K562 (cell line): ENCODE results near the gene PLA2R1. TPM values are rescaled to one million over a fixed set of nuclear protein-coding genes. Genes with fewer than 3 reads are reported as not detected.

Experiments
- ATAC-seq: fragments of 200-7000 bp; cut with Tn5 transposase; 3 replicates; pipeline ENCODE4 v1.9.1; 2020; ENCODE audit warnings: moderate library complexity
- BruUV-seq: library from RNA; stranded (reverse); fragments of 400-500 nt; replicated peaks from 2 replicates; lab custom pipeline; 2021; lab: Mats Ljungman, UMichigan
- CTCF ChIA-PET: fragments of 300-600 bp; formaldehyde crosslinking; extraction: SDS; loops from one replicate; lab custom pipeline; 2021; ENCODE audit warnings: low intra/inter-chr PET ratio; lab: Yijun Ruan, JAX
- POLR2A ChIA-PET: fragments of 300-600, 350-650 bp; sonication (Branson Sonifier 250); formaldehyde crosslinking; extraction: SDS; loops from one replicate; lab custom pipeline; 2021; ENCODE audit warnings: antibody characterized with exemption, inconsistent platforms; lab: Yijun Ruan, JAX
- DNase-seq, 4 experiments: peaks; one replicate each; pipeline versions ENCODE4 v3.0.0 to v3.0.0-alpha.2; 2011 to 2018; ENCODE audit warnings: low spot score in 3 of 4, mixed read lengths in 3 of 4; ENCODE audit errors: extremely low read depth in 1 of 4
- FAIRE-seq: peaks from 2 replicates; lab custom pipeline; 2011; peaks lifted over from hg19 to GRCh38; lab: Jason Lieb, UNC
- H2AFZ ChIP-seq: 2 replicates; pipeline ENCODE4 v1.6.0; 2011; ENCODE audit warnings: low read depth, low read length, control low read depth, inconsistent platforms
- H3K27ac ChIP-seq: fragments of 200-600 bp; 3 replicates; pipeline ENCODE4 v1.8.0; 2011; ENCODE audit warnings: low read depth, mild to moderate bottlenecking, control low read depth, inconsistent platforms, low read length, moderate library complexity, mixed read lengths; ENCODE audit errors: extremely low read depth
- H3K27me3 ChIP-seq, 2 experiments: fragments of 300-600 bp in 1 of 2; 2 replicates in 1 of 2; 3 replicates in 1 of 2; pipeline versions ENCODE4 v1.6.0 to v1.8.0; 2011; ENCODE audit warnings: inconsistent platforms in 2 of 2, low read length in 2 of 2, mild to moderate bottlenecking in 1 of 2, mixed read lengths in 1 of 2, moderate library complexity in 1 of 2; ENCODE audit not compliant: control insufficient read depth in 2 of 2, insufficient read depth in 2 of 2
- H3K36me3 ChIP-seq: fragments of 300-600 bp; 3 replicates; pipeline ENCODE4 v1.8.0; 2011; ENCODE audit warnings: mild to moderate bottlenecking, low read length, inconsistent platforms; ENCODE audit not compliant: control insufficient read depth, insufficient read depth
- H3K4me1 ChIP-seq, 2 experiments: fragments of 200-600 bp in 1 of 2; replicated peaks in 1 of 2; 2 replicates in 1 of 2; 3 replicates in 1 of 2; pipeline versions ENCODE4 v1.5.1 to v1.8.0; 2011; ENCODE audit warnings: inconsistent platforms in 2 of 2, low read length in 2 of 2, mild to moderate bottlenecking in 1 of 2, mixed read lengths in 1 of 2, moderate library complexity in 1 of 2; ENCODE audit not compliant: control insufficient read depth in 2 of 2, insufficient read depth in 2 of 2
- H3K4me2 ChIP-seq: 2 replicates; pipeline ENCODE4 v1.6.1; 2011; ENCODE audit warnings: low read length, control low read depth, inconsistent platforms, mixed read lengths; ENCODE audit not compliant: insufficient read depth
- H3K4me3 ChIP-seq: fragments of 200-600 bp; sonication (generic), shearing (Covaris generic); 2 replicates; pipeline ENCODE4 v1.5.1; 2016; ENCODE audit warnings: control low read depth, inconsistent platforms
- H3K79me2 ChIP-seq: fragments of 200-600 bp; 3 replicates; pipeline ENCODE4 v1.8.0; 2011; ENCODE audit warnings: low read length, inconsistent platforms; ENCODE audit not compliant: control insufficient read depth, insufficient read depth
- H3K9ac ChIP-seq, 2 experiments: 2 replicates each; pipeline versions ENCODE4 v1.6.0 to v1.6.1; 2011; ENCODE audit warnings: low read depth in 2 of 2, low read length in 2 of 2, control low read depth in 1 of 2, inconsistent platforms in 1 of 2, mild to moderate bottlenecking in 1 of 2, mixed read lengths in 1 of 2; ENCODE audit not compliant: insufficient read depth in 1 of 2
- H3K9me1 ChIP-seq: one replicate; pipeline ENCODE4 v1.6.0; 2011; ENCODE audit warnings: inconsistent platforms, mild to moderate bottlenecking, low read length, moderate library complexity; ENCODE audit not compliant: control insufficient read depth, insufficient read depth
- H3K9me3 ChIP-seq: replicated peaks from 2 replicates; pipeline ENCODE4 v1.5.1; 2011; ENCODE audit warnings: low read depth, low read length, inconsistent platforms; ENCODE audit not compliant: control insufficient read depth, insufficient read depth
- H4K20me1 ChIP-seq: replicated peaks from 2 replicates; pipeline ENCODE4 v1.6.1; 2011; ENCODE audit warnings: low read length, inconsistent platforms, mixed read lengths; ENCODE audit not compliant: control insufficient read depth, insufficient read depth
- CHD1 ChIP-seq: fragments of 200-600 bp; sonication (generic); IDR thresholded peaks from one replicate; pipeline ENCODE4 v1.6.1; 2012; ENCODE audit warnings: mild to moderate bottlenecking, moderate library complexity, low read length, inconsistent platforms
- GTF3C2 ChIP-seq: IDR thresholded peaks from 3 replicates; pipeline ENCODE4 v1.6.1; 2011; ENCODE audit warnings: borderline replicate concordance, mild to moderate bottlenecking, moderate library complexity; ENCODE audit not compliant: insufficient read length; ENCODE audit errors: extremely low read depth
- TCF7L2 ChIP-seq: fragments of 150-350 bp; IDR thresholded peaks from 2 replicates; pipeline ENCODE4 v1.6.1; 2016; ENCODE audit warnings: low read depth, mild to moderate bottlenecking, low read length, moderate library complexity
- TEAD1 ChIP-seq, 2 experiments: fragments of 450-650 bp in 1 of 2; sonication (generic) in 1 of 2; formaldehyde crosslinking; IDR thresholded peaks; 2 replicates each; pipeline versions ENCODE4 v1.4.0 to v1.8.0; 2020 to 2022; ENCODE audit warnings: mild to moderate bottlenecking in 2 of 2, missing genetic modification reagents in 1 of 2
- ZNF436 ChIP-seq: fragments of 250-450, 450-650 bp; sonication (Bioruptor Pico); formaldehyde crosslinking; IDR thresholded peaks from 2 replicates; pipeline ENCODE4 v1.7.0; 2020; ENCODE audit warnings: mild to moderate bottlenecking
- ZNF507 ChIP-seq: conservative IDR thresholded peaks from 2 replicates; pipeline ENCODE4 v1.6.1; 2017; ENCODE audit warnings: missing genetic modification characterization, missing compliant biosample characterization
- WGBS: fragments of 100-300 bp; shearing (Covaris generic); methylation state at CpG from one replicate; pipeline ENCODE4 v1.1.6; 2016; ENCODE audit warnings: low coverage, mixed read lengths; ENCODE audit not compliant: insufficient coverage; ENCODE audit errors: missing lambda C conversion rate; 5-methylcytosine and 5-hydroxymethylcytosine counted together
- in situ Hi-C: fragments of 300-500 bp; cut with MboI; formaldehyde crosslinking; loops from 4 replicates; pipeline ENCODE4 v1.15.0; 2018; ENCODE audit warnings: inconsistent platforms, mixed read lengths
- intact Hi-C: fragments of 100-400 bp; cut with micrococcal nuclease; formaldehyde crosslinking; loops from 2 replicates; pipeline ENCODE4 v1.14.2; 2022
- polyA plus RNA-seq, 8 experiments: library from polyadenylated mRNA; depleted of rRNA in 4 of 8; stranded (reverse) in 5 of 8; unstranded in 3 of 8; fragments of >200 nt; fragmentation: Nextera tagmentation in 2 of 8; fragmentation: Illumina TruSeq in 1 of 8; extraction: Ambion mirVana in 2 of 8; extraction: Trizol in 1 of 8; gene quantifications; 2 replicates each; pipeline versions ENCODE4 v1.2.1 to v1.2.3, GENCODE V29; 2011 to 2014; ENCODE audit warnings: inconsistent platforms in 1 of 8, missing spikeins in 1 of 8
- total RNA-seq, 7 experiments: library from RNA; depleted of rRNA in 6 of 7; stranded (reverse); fragments of >200 nt in 6 of 7; fragmentation: Illumina TruSeq in 2 of 7; extraction: Trizol in 2 of 7; gene quantifications; 2 replicates each; pipeline versions ENCODE4 v1.2.1 to v1.2.3, GENCODE V29; 2011 to 2021; ENCODE audit warnings: low replicate concordance in 1 of 7

Gene PLA2R1
- total and polyA plus RNA-seq, 9 of the 15 experiments (the other 6 are each of a cell fraction or from before 2014, with no cell fraction given): not detected

- WGBS: 0% methylated on average over 1 of the region's 1 CpG
- no peak for FAIRE-seq
- in situ Hi-C loops: no loop called here
These were observed 27.3 kb downstream of the PLA2R1 start for GRCh38 chr2:160035125-160035524.

More at GRCh38 chr2:160035125-160035524, 27.3 kb downstream of the PLA2R1 start:
- Histone ChIP-seq H3K36me3 (no peaks in the 10 kb centered on the region), H3K9me3 (no peaks in the 10 kb centered on the region), H3K27me3 (no peaks in the 10 kb centered on the region; a peak in 1 of 5 replicates), H3K4me1 (no peaks in the 10 kb centered on the region), H3K9me1 (no peaks in the 10 kb centered on the region), H3K79me2 (no peaks in the 10 kb centered on the region), H3K4me2 (no peak overlapping the region), H3K9ac (no peak overlapping the region), H2AFZ (no peak overlapping the region), H4K20me1 (no peaks in the 10 kb centered on the region; the same call in 1 of the 2 replicates), H3K27ac (no peak overlapping the region), H3K4me3 (no peak overlapping the region)
- POLR2A ChIA-PET: no interaction called here
- ATAC-seq: no peak
- no peak for DNase-seq
- BruUV-seq: no TSS peak
- TF ChIP-seq ZNF436 (no peak), GTF3C2 (no peak), TCF7L2 (no peak), TEAD1 (CRISPR knock-in tag; IDR thresholded peaks at IDR 0.05) (no peak), CHD1 (no peak), ZNF507 (tag) (no peak)
- CTCF ChIA-PET: no interaction called here
- intact Hi-C loops: no loop called here
